GM19438 (cell line): Measurements from ENCODE around the gene TMEM145.

ENCODE experiments used
- ATAC-seq: cut with Tn5 transposase; IDR thresholded peaks from one replicate; pipeline ENCODE4 v1.9.1; 2021; ENCODE audit warnings: low read depth; ENCODE audit not compliant: unreplicated experiment

Gene TMEM145

GRCh38 chr19:42277821-42278451, 35.2 kb upstream of the TMEM145 start:
- ATAC-seq = no peak

- no peak for ATAC-seq
Measured at GRCh38 chr19:42278452-42279154, 34.5 kb upstream of the TMEM145 start.

GRCh38 chr19:42279155-42279901, 33.8 kb upstream of the TMEM145 start:
- no peak for ATAC-seq

- peak; percentile 36 for ATAC-seq
Measured at GRCh38 chr19:42279902-42280814, 33.0 kb upstream of the TMEM145 start.

- no peak for ATAC-seq
Measured at GRCh38 chr19:42280815-42281145, 32.3 kb upstream of the TMEM145 start.

GRCh38 chr19:42281146-42281826, 31.8 kb upstream of the TMEM145 start:
- ATAC-seq = no peak

GRCh38 chr19:42281827-42282762, 31.0 kb upstream of the TMEM145 start:
- no peak for ATAC-seq

- ATAC-seq = no peak
Measured at GRCh38 chr19:42282819-42283187, 30.3 kb upstream of the TMEM145 start.

GRCh38 chr19:42283188-42284065, 29.7 kb upstream of the TMEM145 start:
- peak; percentile 39 for ATAC-seq

- ATAC-seq = peak; percentile 25
Measured at GRCh38 chr19:42284066-42284501, 29.0 kb upstream of the TMEM145 start.

- no peak for ATAC-seq
Measured at GRCh38 chr19:42284591-42285341, 28.3 kb upstream of the TMEM145 start.

GRCh38 chr19:42285541-42285941, 27.6 kb upstream of the TMEM145 start:
- no peak for ATAC-seq

GRCh38 chr19:42285988-42286348, 27.1 kb upstream of the TMEM145 start:
- ATAC-seq = no peak

GRCh38 chr19:42286349-42287016, 26.6 kb upstream of the TMEM145 start:
- no peak for ATAC-seq

- no peak for ATAC-seq
Measured at GRCh38 chr19:42287017-42287826, 25.9 kb upstream of the TMEM145 start.

GRCh38 chr19:42287827-42288107, 25.3 kb upstream of the TMEM145 start:
- no peak for ATAC-seq
